ENCODE measurements around the gene NMNAT2.
A peak's percentile ranks its signal among the peaks of the same experiment; 100 is the strongest.

NMNAT2 gene

DNA sequence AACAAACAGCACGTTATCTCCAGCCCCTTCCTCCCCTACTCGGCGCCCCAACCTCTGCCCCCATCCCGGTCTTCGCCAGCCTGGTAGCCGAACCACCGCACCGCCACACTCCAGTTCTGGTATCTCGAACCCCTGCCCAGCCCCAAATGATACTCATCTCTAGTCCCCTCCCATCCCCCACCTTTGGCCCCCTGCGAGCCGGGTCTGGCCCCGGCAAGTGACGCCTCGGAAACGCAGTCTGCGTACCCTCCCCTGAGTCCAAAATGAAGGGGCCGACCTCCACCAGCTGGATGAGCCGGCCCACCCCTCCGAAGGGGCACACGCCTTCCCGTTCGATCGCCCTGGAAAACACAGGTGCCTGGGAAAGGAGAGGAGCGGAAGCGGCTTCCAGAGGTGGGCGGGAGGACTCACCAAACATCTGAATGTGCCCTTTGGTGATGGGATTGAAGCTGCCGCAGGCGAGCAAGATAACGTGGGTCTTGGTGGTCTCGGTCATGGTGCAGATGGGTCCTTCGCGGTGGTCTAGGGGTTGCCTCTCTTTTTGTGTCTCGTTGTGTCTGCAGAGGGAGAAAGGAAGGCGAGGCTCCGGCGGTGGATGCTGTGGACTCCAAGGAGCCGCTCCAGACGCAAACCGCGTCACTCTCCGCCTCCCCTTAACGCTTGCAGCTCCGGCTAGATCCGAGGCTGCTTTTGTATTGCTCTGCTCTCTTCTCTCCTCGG, at the start of gene NMNAT2:
TSS of gene NMNAT2 (minus strand) at position 609 of the 720 bp plus-strand sequence. CDS start at position 496, 113 bp downstream.
- H3K27ac Mint-ChIP-seq = no peak within 1 kb of the TSS
- no peaks in the 10 kb centered on the region for H3K9me3 Mint-ChIP-seq (ENCODE audit: low read depth)
- peak within 1 kb of the TSS; percentile 80 for H3K4me3 Mint-ChIP-seq
- H3K36me3 Mint-ChIP-seq = no peaks in the 10 kb centered on the region
- peaks cover 25% of the 10 kb centered on the region for H3K4me1 Mint-ChIP-seq (ENCODE audit: low read depth)
- H3K27me3 Mint-ChIP-seq = peaks cover 55% of the 10 kb centered on the region

GRCh38 chr1:183467687-183468086, 49.5 kb upstream of the NMNAT2 start:
- Mint-ChIP-seq H3K27ac (no peak overlapping the region), H3K36me3 (no peaks in the 10 kb centered on the region), H3K4me1 (ENCODE audit: low read depth) (peaks cover 14% of the 10 kb centered on the region), H3K27me3 (peaks cover 2% of the 10 kb centered on the region), H3K4me3 (no peak overlapping the region), H3K9me3 (ENCODE audit: low read depth) (no peaks in the 10 kb centered on the region)

- Mint-ChIP-seq H3K9me3 (ENCODE audit: low read depth) (no peaks in the 10 kb centered on the region), H3K27ac (no peak overlapping the region), H3K36me3 (no peaks in the 10 kb centered on the region), H3K27me3 (peaks cover 7% of the 10 kb centered on the region), H3K4me3 (no peak overlapping the region), H3K4me1 (ENCODE audit: low read depth) (peaks cover 14% of the 10 kb centered on the region)
Measured at GRCh38 chr1:183466781-183467180, 48.6 kb upstream of the NMNAT2 start.

DNA sequence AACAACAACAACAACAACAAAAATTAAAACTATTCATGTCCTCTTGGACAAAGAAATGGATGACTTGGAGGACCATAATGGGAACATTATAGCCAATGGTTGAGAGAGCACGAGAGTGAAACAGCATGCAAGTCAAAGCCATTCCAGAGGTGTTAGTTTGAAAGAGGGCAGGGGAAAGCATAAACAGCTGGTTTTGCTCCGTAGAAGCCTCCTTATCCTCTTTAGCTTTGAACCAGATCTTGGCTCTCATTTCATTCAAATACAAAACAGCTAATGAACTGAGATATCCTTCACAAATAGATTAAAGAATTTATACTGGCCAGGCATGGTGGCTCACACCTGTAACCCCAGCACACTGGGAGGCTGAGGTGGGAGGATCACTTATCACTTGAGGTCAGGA, 45.4 kb upstream of the NMNAT2 start:
- no peaks in the 10 kb centered on the region for H3K36me3 Mint-ChIP-seq
- peaks cover 11% of the 10 kb centered on the region for H3K27me3 Mint-ChIP-seq

GRCh38 chr1:183461350-183461749, 43.2 kb upstream of the NMNAT2 start:
- H3K27me3 Mint-ChIP-seq = peaks cover 16% of the 10 kb centered on the region
- no peaks in the 10 kb centered on the region for H3K9me3 Mint-ChIP-seq (ENCODE audit: low read depth)
- no peak overlapping the region for H3K27ac Mint-ChIP-seq
- H3K4me1 Mint-ChIP-seq (ENCODE audit: low read depth) = no peaks in the 10 kb centered on the region
- H3K36me3 Mint-ChIP-seq = no peaks in the 10 kb centered on the region
- no peak overlapping the region for H3K4me3 Mint-ChIP-seq

More for the DNA sequence above, 45.4 kb upstream of the NMNAT2 start:
- Mint-ChIP-seq H3K4me3 (no peak overlapping the region), H3K27ac (no peak overlapping the region), H3K4me1 (ENCODE audit: low read depth) (no peaks in the 10 kb centered on the region), H3K9me3 (ENCODE audit: low read depth) (no peaks in the 10 kb centered on the region)

DNA sequence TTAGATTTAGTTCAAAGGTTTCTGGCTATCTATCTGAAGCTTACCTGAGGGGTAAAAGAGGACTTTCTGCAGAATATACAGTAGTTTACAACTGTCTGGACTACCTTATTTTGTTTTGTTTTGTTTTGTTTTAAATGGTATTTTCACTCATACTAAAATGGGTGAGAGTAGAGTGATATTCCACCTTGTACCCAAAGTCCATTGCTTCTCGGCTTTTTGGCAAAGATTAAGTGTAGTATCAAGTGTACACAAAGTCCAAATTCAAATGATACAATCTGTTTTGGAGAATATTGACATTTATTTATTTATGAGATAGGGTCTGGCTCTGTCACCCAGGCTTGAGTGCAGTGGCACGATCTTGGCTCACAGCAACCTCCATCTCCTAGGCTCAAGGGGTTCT, 42.4 kb upstream of the NMNAT2 start:
- H3K36me3 Mint-ChIP-seq = no peaks in the 10 kb centered on the region

DNA sequence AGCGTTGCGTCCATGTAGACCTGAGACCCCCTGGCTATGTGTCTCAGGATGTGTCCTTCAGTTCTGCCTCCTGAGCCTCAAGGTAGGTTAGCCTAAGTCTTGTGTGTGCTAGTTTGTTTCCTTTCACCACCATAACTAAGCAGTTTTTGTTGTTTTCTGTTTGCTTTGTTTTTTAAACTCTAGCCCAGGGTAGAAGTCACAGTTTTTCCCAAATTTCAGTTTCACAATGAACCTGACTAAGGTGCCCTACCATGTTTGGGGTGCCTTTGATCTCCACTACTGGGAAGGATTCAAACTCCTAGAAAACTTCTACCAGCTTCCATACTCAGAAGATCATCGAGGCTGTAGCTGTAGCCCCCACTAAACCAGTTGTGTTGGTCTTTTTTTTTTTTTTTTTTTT, 39.3 kb upstream of the NMNAT2 start:
- Mint-ChIP-seq H3K4me1 (ENCODE audit: low read depth) (no peaks in the 10 kb centered on the region), H3K36me3 (no peaks in the 10 kb centered on the region), H3K4me3 (no peak overlapping the region), H3K27ac (no peak overlapping the region), H3K27me3 (peaks cover 13% of the 10 kb centered on the region), H3K9me3 (ENCODE audit: low read depth) (no peaks in the 10 kb centered on the region)

More for the DNA sequence above, 42.4 kb upstream of the NMNAT2 start:
- H3K27ac Mint-ChIP-seq = no peak overlapping the region
- H3K9me3 Mint-ChIP-seq (ENCODE audit: low read depth) = no peaks in the 10 kb centered on the region
- peaks cover 16% of the 10 kb centered on the region for H3K27me3 Mint-ChIP-seq
- H3K4me1 Mint-ChIP-seq (ENCODE audit: low read depth) = no peaks in the 10 kb centered on the region
- no peak overlapping the region for H3K4me3 Mint-ChIP-seq

DNA sequence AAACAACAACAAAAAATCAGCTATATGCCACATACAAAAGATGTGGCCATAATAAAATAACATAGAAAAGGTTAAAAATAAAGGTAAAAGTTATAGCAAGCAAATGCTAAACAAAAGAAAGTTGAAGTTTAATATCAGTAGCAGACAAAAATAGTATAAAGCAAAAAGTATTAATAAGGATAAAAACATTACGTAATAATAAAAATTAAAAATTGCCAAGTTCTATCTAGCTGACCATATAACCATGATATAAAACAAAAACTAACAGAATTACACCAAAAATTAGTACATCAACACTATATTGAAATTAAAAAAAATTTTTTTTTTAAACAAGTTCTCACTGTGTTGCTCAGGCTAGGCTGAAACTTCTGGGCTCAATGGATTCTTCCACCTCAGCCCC, 38.6 kb upstream of the NMNAT2 start:
- H3K36me3 Mint-ChIP-seq = no peaks in the 10 kb centered on the region

DNA sequence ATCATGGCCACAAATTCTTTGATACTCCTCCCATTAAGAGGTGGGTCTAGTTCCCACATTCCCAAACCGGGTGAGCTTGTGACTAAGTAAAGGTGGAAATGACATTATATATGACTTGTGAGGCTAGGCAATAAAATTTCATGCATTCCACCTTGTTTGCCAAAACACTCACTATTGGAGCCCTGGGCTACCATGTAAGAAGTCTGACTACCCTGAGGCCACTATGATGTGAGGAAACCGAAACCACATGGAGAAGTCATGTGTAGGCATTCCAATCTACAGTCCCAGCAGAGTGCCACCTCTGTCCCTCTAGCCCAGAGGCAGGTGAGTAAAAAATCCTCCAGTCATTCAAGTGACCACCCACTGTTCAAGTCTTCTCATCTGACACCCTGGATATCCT, 36.2 kb upstream of the NMNAT2 start:
- no peak overlapping the region for H3K27ac Mint-ChIP-seq

More for the DNA sequence above, 38.6 kb upstream of the NMNAT2 start:
- no peaks in the 10 kb centered on the region for H3K4me1 Mint-ChIP-seq (ENCODE audit: low read depth)
- H3K4me3 Mint-ChIP-seq = no peak overlapping the region
- no peak overlapping the region for H3K27ac Mint-ChIP-seq
- H3K9me3 Mint-ChIP-seq (ENCODE audit: low read depth) = no peaks in the 10 kb centered on the region
- H3K27me3 Mint-ChIP-seq = peaks cover 11% of the 10 kb centered on the region

DNA sequence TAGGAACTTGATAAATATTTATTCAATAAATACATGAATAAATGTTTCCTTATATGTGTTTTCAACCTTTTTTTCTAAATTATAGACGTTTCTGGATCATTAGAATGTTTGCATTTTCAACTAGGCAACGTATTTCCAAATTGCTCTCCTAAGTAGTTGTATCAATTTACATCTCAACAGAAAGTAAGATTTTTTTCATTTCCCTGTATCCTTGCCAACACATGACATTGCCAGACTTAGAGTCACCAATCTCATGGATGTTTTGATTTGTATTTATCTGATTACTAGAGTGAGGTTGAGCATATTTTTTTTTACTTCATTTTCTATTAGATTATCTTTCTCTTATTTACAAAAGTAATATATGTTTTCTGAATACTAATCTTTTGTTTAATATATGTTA, 31.9 kb upstream of the NMNAT2 start:
- Mint-ChIP-seq H3K4me1 (ENCODE audit: low read depth) (no peaks in the 10 kb centered on the region), H3K27me3 (peaks cover 1% of the 10 kb centered on the region), H3K4me3 (no peak overlapping the region), H3K36me3 (no peaks in the 10 kb centered on the region), H3K27ac (no peak overlapping the region), H3K9me3 (ENCODE audit: low read depth) (no peaks in the 10 kb centered on the region)

More for the DNA sequence above, 36.2 kb upstream of the NMNAT2 start:
- H3K9me3 Mint-ChIP-seq (ENCODE audit: low read depth) = no peaks in the 10 kb centered on the region
- H3K36me3 Mint-ChIP-seq = no peaks in the 10 kb centered on the region
- H3K4me1 Mint-ChIP-seq (ENCODE audit: low read depth) = no peaks in the 10 kb centered on the region
- H3K27me3 Mint-ChIP-seq = peaks cover 8% of the 10 kb centered on the region
- no peak overlapping the region for H3K4me3 Mint-ChIP-seq

GRCh38 chr1:183449223-183449770, 31.1 kb upstream of the NMNAT2 start:
- Mint-ChIP-seq H3K9me3 (ENCODE audit: low read depth) (no peaks in the 10 kb centered on the region), H3K36me3 (no peaks in the 10 kb centered on the region), H3K27ac (no peak overlapping the region), H3K4me3 (no peak overlapping the region), H3K27me3 (peaks cover 1% of the 10 kb centered on the region), H3K4me1 (ENCODE audit: low read depth) (no peaks in the 10 kb centered on the region)

DNA sequence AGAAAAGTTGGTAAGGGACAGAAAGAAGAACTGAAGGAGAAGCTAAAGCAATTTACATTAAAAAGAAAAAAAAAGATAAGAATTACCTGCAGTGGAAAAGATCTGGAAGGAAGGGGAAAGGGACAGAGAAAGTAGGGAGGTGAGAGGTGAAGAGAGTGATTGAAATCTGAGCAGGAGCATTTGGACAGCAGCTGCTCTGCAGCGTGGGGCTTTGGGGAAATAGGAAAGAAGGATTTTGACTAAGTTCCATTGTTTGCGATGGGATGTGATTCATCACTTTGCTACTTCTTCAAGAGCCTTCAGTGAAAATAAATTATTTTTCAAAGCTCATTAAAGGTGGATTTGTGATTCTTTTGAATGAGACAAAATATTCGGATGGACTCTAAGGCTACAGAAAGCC, 26.1 kb upstream of the NMNAT2 start:
- Mint-ChIP-seq H3K27ac (no peak overlapping the region), H3K4me3 (no peak overlapping the region), H3K27me3 (no peaks in the 10 kb centered on the region), H3K36me3 (no peaks in the 10 kb centered on the region), H3K4me1 (ENCODE audit: low read depth) (no peaks in the 10 kb centered on the region), H3K9me3 (ENCODE audit: low read depth) (no peaks in the 10 kb centered on the region)

DNA sequence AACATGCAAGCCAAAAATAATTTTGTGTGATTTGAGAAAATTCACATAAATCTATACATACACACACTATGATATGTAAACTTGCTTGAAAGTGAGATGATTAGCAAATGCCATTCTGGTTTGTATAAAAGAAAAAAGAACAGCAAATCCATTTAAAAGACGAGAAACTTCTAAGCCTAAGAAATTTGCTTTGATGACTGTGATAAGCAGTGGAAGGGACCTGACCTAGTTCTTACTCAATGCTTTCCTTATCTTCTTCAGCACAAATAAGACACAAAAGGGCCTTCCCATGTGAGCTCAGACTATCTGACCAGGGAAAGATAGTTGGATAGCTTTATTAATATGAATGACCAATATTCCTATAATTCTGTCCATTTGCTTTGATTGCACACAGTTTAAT, 25.3 kb upstream of the NMNAT2 start:
- H3K27me3 Mint-ChIP-seq = no peaks in the 10 kb centered on the region

DNA sequence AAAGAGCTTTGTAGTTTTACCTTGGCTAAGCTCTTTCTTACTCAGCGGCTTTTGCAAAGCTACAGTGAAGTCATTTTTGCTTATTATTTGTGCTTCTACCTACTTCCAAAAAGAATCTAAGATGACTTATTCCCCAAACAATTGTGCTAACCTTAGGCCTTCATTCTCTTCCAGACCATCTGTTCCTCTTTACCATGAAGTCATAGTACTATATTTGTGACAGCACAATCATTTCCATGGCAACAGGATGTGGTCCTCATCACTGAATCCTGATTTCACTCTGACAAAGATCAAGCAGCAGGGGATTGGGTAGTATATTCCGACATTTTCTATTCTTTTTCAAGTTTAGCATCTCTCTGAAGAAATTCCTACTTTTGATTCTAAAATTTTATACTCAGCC, 24.8 kb upstream of the NMNAT2 start:
- no peaks in the 10 kb centered on the region for H3K4me1 Mint-ChIP-seq (ENCODE audit: low read depth)
- no peaks in the 10 kb centered on the region for H3K36me3 Mint-ChIP-seq
- no peak overlapping the region for H3K4me3 Mint-ChIP-seq
- no peaks in the 10 kb centered on the region for H3K27me3 Mint-ChIP-seq
- no peaks in the 10 kb centered on the region for H3K9me3 Mint-ChIP-seq (ENCODE audit: low read depth)
- H3K27ac Mint-ChIP-seq = no peak overlapping the region

More for the DNA sequence above, 25.3 kb upstream of the NMNAT2 start:
- Mint-ChIP-seq H3K27ac (no peak overlapping the region), H3K36me3 (no peaks in the 10 kb centered on the region), H3K4me1 (ENCODE audit: low read depth) (no peaks in the 10 kb centered on the region), H3K9me3 (ENCODE audit: low read depth) (no peaks in the 10 kb centered on the region), H3K4me3 (no peak overlapping the region)

DNA sequence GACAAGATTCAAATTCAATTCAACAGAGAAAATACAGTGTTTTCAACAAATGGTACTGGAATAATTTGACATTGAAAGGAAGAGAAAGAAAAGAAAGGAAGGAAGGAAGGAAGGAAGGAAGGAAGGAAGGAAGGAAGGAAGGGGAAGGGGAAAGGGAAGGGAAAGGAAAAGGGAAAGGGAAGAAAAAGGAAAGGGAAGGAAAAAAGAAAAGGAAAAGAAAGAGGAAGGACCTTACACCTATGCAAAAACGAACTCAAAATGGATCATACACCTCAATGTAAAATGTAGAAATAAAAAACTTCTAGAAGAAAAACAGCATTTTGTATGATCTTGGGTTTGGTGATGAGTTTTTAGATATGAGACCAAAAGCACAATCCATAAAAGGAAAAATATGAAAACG, 19.9 kb upstream of the NMNAT2 start:
- H3K27me3 Mint-ChIP-seq = peaks cover 3% of the 10 kb centered on the region
- H3K4me1 Mint-ChIP-seq (ENCODE audit: low read depth) = no peaks in the 10 kb centered on the region
- no peaks in the 10 kb centered on the region for H3K9me3 Mint-ChIP-seq (ENCODE audit: low read depth)
- no peak overlapping the region for H3K4me3 Mint-ChIP-seq
- no peaks in the 10 kb centered on the region for H3K36me3 Mint-ChIP-seq
- H3K27ac Mint-ChIP-seq = no peak overlapping the region

DNA sequence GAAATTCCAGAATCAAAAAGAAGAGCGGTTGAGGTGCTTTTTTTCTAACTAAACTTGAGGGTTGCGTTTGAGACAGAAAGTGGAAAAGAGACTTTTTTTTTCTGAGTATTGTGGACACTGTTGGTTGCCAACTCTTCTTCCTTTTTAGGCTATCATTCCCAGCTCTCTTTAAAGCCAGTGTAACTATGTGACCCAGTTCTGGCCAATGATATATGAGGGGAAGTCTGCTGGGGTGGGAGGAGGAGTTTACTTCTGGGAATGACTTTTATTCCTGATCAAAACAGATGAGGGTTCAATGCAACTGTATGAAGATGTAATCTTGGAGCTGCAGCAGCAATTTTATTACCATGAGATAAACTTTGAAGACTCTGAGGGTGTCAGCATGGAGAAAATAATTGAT, 17.3 kb upstream of the NMNAT2 start:
- Mint-ChIP-seq H3K27ac (no peak overlapping the region), H3K9me3 (ENCODE audit: low read depth) (no peaks in the 10 kb centered on the region), H3K36me3 (peaks cover under 1% of the 10 kb centered on the region), H3K4me1 (ENCODE audit: low read depth) (no peaks in the 10 kb centered on the region), H3K27me3 (peaks cover 6% of the 10 kb centered on the region), H3K4me3 (no peak overlapping the region)
